ENCODE data around the gene MRPS14.

The MRPS14 gene

DNA sequence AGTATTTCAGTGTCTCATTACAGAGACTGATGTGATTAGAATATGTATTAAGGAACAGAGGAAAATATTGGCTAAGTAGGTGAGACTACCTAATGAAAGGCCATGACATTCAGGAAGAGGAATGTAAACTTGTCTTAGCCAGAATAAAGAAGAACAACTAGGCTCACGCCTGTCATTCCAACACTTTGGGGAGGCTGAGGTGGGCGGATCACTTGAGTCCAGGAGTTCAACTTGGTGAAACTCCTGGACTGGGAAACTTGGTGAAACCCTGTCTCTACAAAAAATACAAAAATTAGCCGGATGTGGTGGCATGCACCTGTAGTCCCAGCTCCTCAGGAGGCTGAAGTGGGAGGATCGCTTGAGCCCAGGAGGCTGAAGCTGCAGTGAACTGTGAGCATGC lies 38.3 kb downstream of the MRPS14 start:
- no peak for DNase-seq (ENCODE audit: low read depth in 2 of 2)

DNA sequence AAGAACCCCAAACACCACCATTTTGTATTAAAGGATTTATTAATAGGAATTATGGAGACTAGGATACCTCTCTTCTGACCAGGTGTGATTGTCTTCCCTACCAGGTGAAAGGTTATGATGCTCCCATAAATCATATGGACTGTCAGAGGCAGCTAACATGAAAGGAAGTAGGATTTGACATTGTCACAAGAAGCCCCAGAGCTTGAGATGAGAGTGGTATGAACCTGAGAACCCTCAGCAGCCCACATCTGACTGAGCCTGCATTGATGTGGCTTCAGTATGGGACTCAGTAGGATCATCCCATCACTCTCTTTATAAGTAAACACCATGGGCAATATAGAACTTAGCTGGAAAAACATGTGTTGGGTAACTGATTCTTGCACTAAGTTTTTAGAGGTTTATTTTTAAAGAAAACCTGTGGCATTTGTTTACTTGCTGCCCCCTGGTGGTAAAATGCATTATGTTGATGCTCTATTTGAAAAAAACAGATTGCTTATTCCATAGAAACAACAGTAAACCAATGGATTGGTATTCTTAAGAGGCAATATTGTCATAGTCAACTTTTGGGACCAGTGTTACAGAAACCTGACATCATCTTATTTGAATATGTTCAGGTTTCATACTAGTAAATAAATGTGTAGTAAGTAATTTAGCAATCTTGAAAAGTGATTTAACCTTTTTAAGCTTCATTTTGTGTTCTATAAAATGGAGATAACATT lies 40.1 kb downstream of the MRPS14 start:
- peak in 1 of 2 donors; percentile 37 for DNase-seq (ENCODE audit: low read depth in 2 of 2)

DNA sequence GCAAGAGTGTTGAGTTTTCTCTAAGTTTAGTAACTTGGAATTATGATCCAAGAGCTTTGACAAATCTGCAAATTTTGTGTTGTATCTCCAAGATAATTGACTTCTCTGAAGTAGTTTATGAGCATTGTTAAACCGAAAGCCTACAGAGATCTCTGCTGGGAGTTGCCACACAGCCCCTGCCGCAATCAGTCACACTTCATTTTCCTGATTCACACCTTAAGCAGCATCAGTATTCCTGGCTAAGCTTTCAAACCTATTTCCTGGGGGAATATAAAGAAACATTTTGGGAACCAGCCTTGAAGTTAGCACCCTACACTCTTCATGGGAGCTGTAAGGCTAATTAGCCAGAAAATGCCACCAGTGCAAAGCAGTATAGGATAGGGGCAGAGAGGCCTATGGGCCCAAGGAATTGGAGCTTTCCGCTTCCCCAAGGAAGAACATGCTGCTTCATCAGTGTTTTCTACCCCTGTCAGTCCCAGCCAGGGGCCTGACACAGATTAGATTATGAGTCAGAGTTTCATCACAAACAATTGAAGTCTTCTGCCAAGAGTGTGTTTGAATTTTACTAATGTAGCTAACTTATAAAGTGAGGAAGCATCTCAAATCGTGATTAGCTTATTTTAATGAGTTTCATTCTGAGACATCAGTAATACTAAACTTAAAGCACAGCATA lies 46.7 kb downstream of the MRPS14 start:
- no peak for DNase-seq (ENCODE audit: low read depth in 2 of 2)

DNA sequence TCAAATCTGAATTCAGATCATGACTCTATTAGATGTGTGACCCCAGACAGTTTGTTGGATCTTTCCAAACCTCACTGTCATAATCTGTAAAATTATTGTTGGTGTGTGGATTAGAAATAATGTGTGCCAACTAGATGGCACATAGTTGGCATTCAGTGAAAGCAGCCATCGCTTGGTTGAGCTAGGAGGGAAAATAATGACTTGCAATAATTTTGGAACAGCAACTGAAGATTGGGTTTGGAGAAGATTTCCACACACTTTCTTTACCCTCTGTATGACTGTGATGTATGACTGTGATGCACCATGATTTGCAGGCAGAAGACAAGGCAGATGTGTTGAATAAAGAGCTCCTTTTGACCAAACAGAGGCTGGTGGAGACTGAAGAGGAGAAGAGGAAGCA lies 47.5 kb downstream of the MRPS14 start:
- no peak for DNase-seq (ENCODE audit: low read depth in 2 of 2)

DNA sequence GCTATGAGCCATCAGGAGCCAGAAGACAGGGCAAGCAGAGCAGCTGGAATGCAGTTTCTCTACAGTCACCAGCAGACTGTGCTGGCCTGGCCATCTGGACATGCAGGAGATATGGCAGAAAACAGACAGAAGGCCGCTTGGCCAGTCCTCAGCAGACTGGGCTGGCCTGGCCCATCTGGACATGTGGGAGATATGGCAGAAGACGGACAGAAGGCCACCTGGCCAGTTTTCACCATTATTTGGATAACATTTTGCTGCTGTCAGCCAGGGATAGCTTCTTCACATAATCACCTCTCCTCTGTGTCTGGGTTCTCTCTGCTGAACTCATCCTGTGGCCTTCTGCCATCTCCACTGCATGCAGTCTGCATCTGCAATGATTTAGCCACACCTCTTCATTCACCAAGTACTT lies 48.5 kb downstream of the MRPS14 start:
- no peak for DNase-seq (ENCODE audit: low read depth in 2 of 2)

DNA sequence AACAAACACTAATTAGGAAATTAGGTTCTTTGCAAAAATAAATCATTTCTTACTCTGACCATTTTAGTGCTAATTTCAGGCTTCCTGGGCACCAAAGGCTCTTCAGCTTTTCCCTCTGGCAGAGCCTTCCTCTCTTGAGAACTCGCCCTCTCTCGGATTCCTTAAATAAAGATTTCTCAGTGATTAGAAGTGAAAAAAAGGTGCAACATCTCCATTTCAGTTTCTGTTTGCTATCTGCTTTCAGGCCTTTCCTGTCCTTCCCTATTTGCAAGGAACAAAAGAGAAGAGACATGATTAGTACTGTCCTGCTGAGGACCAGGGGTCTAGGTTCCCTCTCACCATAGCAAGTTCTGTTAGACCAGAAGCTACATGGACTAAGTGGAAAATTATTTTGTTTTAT lies 51.3 kb downstream of the MRPS14 start:
- DNase-seq (ENCODE audit: low read depth in 2 of 2), result no peak

DNA sequence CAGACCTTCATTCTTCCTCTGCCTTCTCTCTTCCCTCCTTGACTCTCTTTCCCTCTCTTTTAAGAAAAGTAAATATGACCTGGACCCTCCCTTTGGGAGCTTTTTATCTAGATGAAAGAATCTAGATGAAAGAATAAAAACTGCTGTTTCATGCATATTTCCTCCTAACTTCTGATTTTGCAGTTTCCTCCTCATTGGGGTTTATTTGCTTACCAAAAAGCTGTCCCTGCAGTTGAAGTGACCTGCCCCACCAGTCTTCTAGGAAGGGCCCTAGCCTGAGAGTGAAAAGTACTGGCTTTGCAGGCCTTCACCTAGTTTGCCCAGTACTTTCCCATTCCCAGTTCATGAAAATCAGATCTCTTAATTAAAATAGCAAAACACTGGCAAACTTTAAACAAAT lies 51.8 kb downstream of the MRPS14 start:
- DNase-seq (ENCODE audit: low read depth in 2 of 2), result no peak

DNA sequence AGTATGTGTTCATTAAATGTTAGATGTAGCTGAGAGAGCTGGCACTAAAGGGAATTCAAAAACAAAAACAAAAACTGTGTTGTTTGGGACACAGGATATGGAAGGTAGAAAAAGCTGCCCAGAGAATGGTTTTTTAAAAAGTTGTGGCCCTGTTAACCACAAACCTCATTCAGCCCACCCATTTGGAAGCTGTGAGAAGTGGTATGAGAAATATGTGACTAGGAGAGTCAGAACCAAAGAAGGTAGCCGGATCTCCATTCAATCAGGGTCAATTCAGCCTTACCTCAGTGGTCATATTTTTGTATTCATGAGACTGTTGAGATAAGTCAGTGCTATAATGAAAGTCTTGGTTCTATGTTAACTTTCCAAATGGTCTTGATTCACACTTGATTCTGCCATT lies 53.2 kb downstream of the MRPS14 start:
- DNase-seq (ENCODE audit: low read depth in 2 of 2), result no peak

DNA sequence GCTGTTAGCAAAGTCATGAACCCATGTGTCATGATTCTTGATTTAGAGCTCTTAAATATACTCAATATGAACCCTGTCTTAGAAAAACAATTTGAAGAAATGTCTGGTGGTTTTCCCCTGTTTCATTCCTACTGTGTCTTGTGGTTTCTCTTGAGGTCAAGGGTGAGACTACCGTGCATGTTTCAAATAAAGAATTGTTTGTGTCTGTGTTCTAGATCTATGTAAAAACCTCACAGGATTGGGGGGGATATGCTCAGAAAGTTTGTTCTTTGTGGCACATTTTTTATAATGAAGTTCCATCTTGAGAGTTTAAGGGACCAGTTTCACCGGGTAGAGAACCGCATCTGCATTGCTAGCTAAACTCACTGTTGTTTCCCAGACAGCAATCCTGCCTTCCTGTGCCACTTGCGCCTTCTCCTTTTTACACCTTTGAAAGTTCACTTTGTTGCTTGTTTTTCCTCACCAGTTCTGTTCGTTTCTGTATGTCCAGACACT lies 54.4 kb downstream of the MRPS14 start:
- no peak for DNase-seq (ENCODE audit: low read depth in 2 of 2)

DNA sequence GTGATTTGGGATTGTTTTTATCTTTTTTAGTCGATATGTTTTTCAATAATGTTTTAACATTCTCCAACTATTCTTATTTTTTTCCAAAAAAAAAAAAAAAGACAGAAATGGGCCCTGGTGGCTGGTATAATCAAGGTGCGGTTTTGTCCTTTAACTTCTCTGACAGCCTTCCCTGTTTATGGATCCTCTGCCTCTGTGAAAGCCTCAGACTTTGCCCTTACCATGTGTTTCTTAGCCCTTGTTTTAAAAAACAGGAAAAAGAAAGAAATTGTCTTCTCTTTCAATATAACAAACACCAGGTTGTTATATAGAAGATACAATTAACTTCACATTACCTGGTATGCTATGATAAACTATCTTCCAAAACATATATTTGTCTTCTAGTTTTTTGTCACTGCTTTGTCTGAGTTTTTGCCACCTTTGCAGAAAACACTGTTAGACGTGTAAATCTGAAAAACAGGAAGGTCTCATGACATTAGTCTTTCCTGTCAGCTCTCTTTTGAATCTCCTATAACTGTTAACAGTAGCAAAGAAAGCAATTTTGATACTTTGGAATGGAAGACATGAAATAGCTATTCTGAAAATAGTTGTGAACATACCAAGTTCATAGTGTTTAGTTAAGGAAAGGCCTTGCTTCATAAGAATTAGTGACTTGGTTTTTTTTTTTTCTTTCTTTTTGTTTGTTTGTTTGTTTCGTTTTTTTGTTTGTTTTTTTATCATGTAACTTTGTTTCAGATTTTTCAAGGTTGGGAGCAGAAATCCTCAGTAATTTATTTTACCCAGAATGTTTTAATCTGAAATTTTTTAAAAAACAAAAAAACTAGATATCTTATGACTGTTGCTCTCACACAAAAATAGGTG lies 55.1 kb downstream of the MRPS14 start:
- DNase-seq (ENCODE audit: low read depth in 2 of 2), result no peak

DNA sequence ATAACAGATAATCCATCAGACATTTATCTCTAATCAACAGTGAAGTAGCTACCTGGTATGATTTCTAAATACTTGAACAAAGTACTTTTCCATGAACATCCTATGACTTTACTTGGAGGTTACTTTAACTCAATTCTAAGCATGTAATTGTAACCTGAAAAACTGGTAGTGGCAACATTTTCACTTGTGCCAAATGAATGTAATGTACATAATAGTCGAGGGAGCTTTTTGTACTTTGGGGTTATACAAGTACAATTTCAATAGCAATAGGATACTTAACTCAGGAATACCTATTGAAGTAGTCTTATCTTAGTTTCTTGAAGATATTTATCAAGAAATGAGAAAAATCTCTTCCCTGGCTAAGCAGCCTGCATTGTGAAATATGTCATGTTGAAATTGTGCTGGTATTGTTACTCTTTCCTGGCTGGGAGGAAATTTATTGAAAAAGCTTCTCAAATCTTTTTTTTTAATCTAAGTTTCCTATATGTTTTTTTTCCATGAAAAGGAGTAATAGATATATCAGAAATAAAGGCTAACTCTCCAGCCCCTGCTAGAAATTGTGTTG lies 57.1 kb downstream of the MRPS14 start:
- no peak for DNase-seq (ENCODE audit: low read depth in 2 of 2)

DNA sequence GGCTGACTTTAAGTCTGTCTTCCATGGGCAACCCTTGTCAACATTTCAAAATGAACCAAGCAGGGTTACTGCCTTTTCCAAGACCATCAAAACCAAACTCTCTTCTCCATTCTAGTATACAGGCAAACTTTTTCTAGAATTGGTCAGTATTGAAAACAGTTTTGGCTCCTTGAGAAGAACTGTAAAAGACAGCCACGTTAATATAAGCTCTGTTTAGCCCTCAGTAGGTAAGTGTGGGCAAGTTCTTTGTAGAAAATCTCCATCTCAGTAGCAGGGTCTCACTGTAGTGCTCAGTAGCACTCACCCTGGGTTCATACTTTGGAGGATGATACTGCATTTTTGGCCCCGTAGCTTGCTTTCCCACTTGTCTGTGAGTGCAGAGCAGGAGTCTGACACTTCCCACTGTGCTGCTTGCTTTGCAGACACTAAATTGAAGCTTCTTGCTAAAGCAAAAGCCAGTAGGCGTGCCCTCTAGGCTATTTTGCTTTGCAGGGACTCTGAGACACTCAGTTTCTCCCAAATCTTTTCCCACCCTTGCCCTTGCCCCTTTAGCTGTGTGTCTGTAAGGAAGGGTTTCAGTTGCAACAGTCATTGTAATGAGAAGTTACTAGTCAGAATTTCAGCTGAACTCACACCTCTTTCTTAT lies 57.7 kb downstream of the MRPS14 start:
- no peak for DNase-seq (ENCODE audit: low read depth in 2 of 2)

DNA sequence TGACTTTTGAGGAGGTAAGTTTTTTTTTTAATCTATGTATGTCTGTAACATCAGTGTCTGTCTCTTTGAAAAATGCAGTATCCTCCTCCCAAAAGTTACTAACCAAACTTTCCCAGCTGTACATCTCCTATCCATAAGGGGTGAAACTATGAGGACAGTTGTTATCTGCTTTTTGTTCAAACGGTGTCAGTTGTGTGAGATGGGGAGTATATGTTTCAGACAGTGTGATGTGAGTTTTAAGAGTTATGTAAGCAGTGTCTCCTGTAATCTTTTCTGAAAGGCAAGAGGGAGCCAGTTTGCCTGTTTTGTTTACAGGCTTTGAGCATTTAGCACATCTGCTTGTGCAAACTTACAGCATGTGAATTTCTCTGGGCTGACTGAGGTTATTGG lies 58.3 kb downstream of the MRPS14 start:
- no peak for DNase-seq (ENCODE audit: low read depth in 2 of 2)

DNA sequence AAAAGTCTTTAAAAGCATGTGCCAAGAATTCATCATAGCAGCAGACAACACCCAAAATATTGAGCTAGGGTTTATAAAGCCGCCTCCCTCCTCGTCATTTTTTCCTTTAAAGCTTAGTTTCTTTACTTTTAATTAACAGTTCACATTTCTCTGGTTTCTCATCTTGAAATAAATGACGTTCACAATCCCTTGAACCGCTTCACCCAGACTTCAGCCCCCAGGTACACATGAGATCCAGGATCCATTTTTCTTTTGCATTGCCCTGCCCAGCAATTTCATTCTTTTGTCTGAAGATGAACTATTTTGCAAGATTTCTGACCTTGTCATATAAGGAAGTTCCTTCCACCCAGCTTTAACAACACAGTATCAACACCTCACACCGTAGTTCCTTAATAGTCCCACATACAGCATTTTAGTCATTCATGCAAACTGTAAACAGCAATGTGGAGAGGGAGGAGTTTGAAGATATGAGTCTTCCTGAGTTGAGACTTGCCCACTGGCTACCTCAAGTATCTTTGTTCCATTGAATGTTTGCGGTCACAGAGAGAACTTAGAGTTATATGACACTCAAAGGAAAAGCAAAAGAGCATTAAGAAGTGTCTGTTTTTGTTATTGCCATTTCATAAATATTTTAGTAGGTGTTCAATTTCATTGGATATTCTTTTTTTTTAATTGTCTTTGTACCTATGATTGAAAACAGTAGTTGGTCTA lies 58.8 kb downstream of the MRPS14 start:
- no peak for DNase-seq (ENCODE audit: low read depth in 2 of 2)

DNA sequence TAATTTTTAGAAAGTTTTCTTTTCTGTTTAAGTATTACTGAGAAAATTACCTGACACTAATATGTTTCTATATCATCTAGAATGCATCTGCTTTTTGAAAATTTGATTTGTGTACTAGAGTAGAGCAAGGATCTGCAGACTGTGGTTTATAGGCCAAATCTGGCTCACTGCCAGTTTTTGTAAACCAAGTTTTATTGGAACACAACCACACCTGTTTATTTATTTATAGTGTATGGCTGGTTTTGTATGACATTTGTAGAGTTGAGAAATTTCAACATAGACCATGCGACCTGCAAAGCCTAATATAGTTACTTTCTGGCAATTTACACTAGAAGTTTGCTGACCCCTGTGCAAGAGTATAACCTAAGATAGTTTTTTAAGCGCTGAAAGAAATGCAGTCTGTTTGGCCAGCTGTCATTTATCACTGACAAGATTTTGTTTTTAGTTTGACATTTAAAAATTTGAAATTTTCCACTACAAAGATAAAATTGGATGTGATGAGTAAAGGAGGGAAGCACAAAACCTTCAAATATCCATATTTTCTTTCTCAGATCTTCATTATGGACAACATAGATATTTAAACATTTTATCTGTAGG lies 59.6 kb downstream of the MRPS14 start:
- no peak for DNase-seq (ENCODE audit: low read depth in 2 of 2)

All from stimulated activated CD4-positive, alpha-beta T cell treated with anti-CD3 and anti-CD28 coated beads, Interleukin-1b, Interleukin-23, amount 100 ng/mL, for 4 hours (primary cell).